HEK293 (cell line): ENCODE data around the gene APBA1.

ENCODE experiments used
- CTCF ChIA-PET: fragments of 350-600 bp; formaldehyde crosslinking; extraction: SDS; loops from one replicate; lab custom pipeline; 2021; ENCODE audit warnings: antibody characterized with exemption; lab: Yijun Ruan, JAX
- POLR2A ChIA-PET: fragments of 300-600 bp; formaldehyde crosslinking; extraction: SDS; loops from one replicate; lab custom pipeline; 2020; ENCODE audit warnings: antibody characterized with exemption, inconsistent platforms; lab: Yijun Ruan, JAX
- H3K27ac ChIP-seq: fragments of 200-500 bp; sonication (Bioruptor generic); 2 replicates; pipeline ENCODE4 v1.5.1; 2014; ENCODE audit warnings: low read depth, low read length, control low read depth, inconsistent platforms; ENCODE audit errors: extremely low read depth
- H3K36me3 ChIP-seq, 2 experiments: fragments of 200-500 bp in 1 of 2; sonication (Bioruptor generic) in 1 of 2; 1 replicate in 1 of 2; 2 replicates in 1 of 2; pipeline ENCODE4 v1.5.1; 2014 to 2017; ENCODE audit warnings: inconsistent platforms in 2 of 2, low read length in 2 of 2; ENCODE audit not compliant: control insufficient read depth in 2 of 2, insufficient read depth in 1 of 2
- H3K4me1 ChIP-seq: fragments of 200-500 bp; sonication (Bioruptor generic); 2 replicates; pipeline ENCODE4 v1.5.1; 2014; ENCODE audit warnings: mild to moderate bottlenecking, low read length, inconsistent platforms; ENCODE audit not compliant: control insufficient read depth, insufficient read depth
- H3K4me3 ChIP-seq: 2 replicates; pipeline ENCODE4 v1.5.1; 2011; ENCODE audit warnings: low read depth, mild to moderate bottlenecking, control low read depth, low read length, moderate library complexity
- H3K9me3 ChIP-seq: fragments of 200-500 bp; sonication (Bioruptor generic); 2 replicates; pipeline ENCODE4 v1.5.1; 2014; ENCODE audit warnings: low read depth, low read length, inconsistent platforms; ENCODE audit not compliant: control insufficient read depth, insufficient read depth
- GLI4 ChIP-seq: fragments of 450-650 bp; formaldehyde crosslinking; IDR thresholded peaks from 2 replicates; pipeline ENCODE4 v1.5.1; 2016; ENCODE audit warnings: missing biosample characterization, missing genetic modification characterization
- GLIS2 ChIP-seq: fragments of 450-650 bp; formaldehyde crosslinking; IDR thresholded peaks from 2 replicates; pipeline ENCODE4 v1.5.1; 2016; ENCODE audit warnings: missing biosample characterization, missing genetic modification characterization
- KLF7 ChIP-seq: fragments of 450-650 bp; formaldehyde crosslinking; IDR thresholded peaks from 2 replicates; pipeline ENCODE4 v1.5.1; 2016; ENCODE audit warnings: missing biosample characterization, missing genetic modification characterization, borderline replicate concordance
- PRDM10 ChIP-seq: fragments of 450-650 bp; formaldehyde crosslinking; IDR thresholded peaks from 2 replicates; pipeline ENCODE4 v1.5.1; 2016; ENCODE audit warnings: missing biosample characterization, missing genetic modification characterization
- REPIN1 ChIP-seq: fragments of 450-650 bp; formaldehyde crosslinking; IDR thresholded peaks from 2 replicates; pipeline ENCODE4 v1.5.1; 2017; ENCODE audit warnings: missing biosample characterization, missing genetic modification characterization, low read depth
- SETDB1 ChIP-seq: IDR thresholded peaks from one replicate; pipeline ENCODE4 v1.6.1; 2017; ENCODE audit warnings: mild to moderate bottlenecking, low read length, moderate library complexity, mixed read lengths; ENCODE audit not compliant: insufficient read length
- ZBTB11 ChIP-seq: fragments of 450-650 bp; formaldehyde crosslinking; conservative IDR thresholded peaks from 2 replicates; pipeline ENCODE4 v1.5.1; 2016; ENCODE audit warnings: low read depth, missing biosample characterization, missing genetic modification characterization
- ZBTB6 ChIP-seq: fragments of 450-650 bp; formaldehyde crosslinking; IDR thresholded peaks from 2 replicates; pipeline ENCODE4 v1.5.1; 2017; ENCODE audit warnings: missing biosample characterization, missing genetic modification characterization
- ZNF23 ChIP-seq: fragments of 450-650 bp; formaldehyde crosslinking; IDR thresholded peaks from 2 replicates; pipeline ENCODE4 v1.5.1; 2016; ENCODE audit warnings: missing biosample characterization, missing genetic modification characterization, borderline replicate concordance
- ZNF362 ChIP-seq: fragments of 450-650 bp; formaldehyde crosslinking; IDR thresholded peaks from 2 replicates; pipeline ENCODE4 v1.5.1; 2016; ENCODE audit warnings: missing biosample characterization, missing genetic modification characterization
- ZNF48 ChIP-seq: fragments of 450-650 bp; formaldehyde crosslinking; IDR thresholded peaks from 2 replicates; pipeline ENCODE4 v1.5.1; 2016; ENCODE audit warnings: missing biosample characterization, missing genetic modification characterization
- ZNF521 ChIP-seq: fragments of 450-650 bp; formaldehyde crosslinking; IDR thresholded peaks from 2 replicates; pipeline ENCODE4 v1.5.1; 2017; ENCODE audit warnings: missing biosample characterization, mild to moderate bottlenecking, missing genetic modification characterization
- ZNF558 ChIP-seq: fragments of 450-650 bp; formaldehyde crosslinking; IDR thresholded peaks from 2 replicates; pipeline ENCODE4 v1.5.1; 2016; ENCODE audit warnings: missing biosample characterization, missing genetic modification characterization
- ZNF561 ChIP-seq: fragments of 450-650 bp; IDR thresholded peaks from 2 replicates; pipeline ENCODE4 v1.5.1; 2018; ENCODE audit warnings: missing biosample characterization, missing genetic modification characterization, borderline replicate concordance
- ZNF580 ChIP-seq: fragments of 450-650 bp; formaldehyde crosslinking; IDR thresholded peaks from 2 replicates; pipeline ENCODE4 v1.5.1; 2016; ENCODE audit warnings: missing biosample characterization, missing genetic modification characterization
- ZNF704 ChIP-seq: fragments of 450-650 bp; formaldehyde crosslinking; IDR thresholded peaks from 2 replicates; pipeline ENCODE4 v1.5.1; 2016; ENCODE audit warnings: missing biosample characterization, missing genetic modification characterization
- ZSCAN16 ChIP-seq: fragments of 450-650 bp; formaldehyde crosslinking; IDR thresholded peaks from 2 replicates; pipeline ENCODE4 v1.5.1; 2016; ENCODE audit warnings: missing biosample characterization, missing genetic modification characterization
- ZSCAN30 ChIP-seq: fragments of 450-650 bp; IDR thresholded peaks from 2 replicates; pipeline ENCODE4 v1.5.1; 2018; ENCODE audit warnings: missing biosample characterization, mild to moderate bottlenecking, missing genetic modification characterization, moderate library complexity

APBA1 gene

GRCh38 chr9:69391946-69392345 is 280.2 kb downstream of the APBA1 start (continued):
- TF ChIP-seq ZNF362 (tag by site-specific recombination): no peak
- TF ChIP-seq ZNF521 (tag by site-specific recombination): no peak
- no peak for TF ChIP-seq ZSCAN16 (tag by site-specific recombination)
- TF ChIP-seq ZBTB6 (tag by site-specific recombination): no peak
- TF ChIP-seq PRDM10 (tag by site-specific recombination): no peak
- no peak for TF ChIP-seq ZBTB11
- TF ChIP-seq ZNF558 (tag by site-specific recombination): no peak
- no peak for TF ChIP-seq GLIS2
- no peak for TF ChIP-seq GLI4 (tag by site-specific recombination)
- no peak for TF ChIP-seq REPIN1
- no peak for TF ChIP-seq ZNF561 (tag by site-specific recombination)
- no peak for TF ChIP-seq ZNF704 (tag by site-specific recombination)

GRCh38 chr9:69391487-69391886 is 280.7 kb downstream of the APBA1 start:
- CTCF ChIA-PET: no interaction called here

More at GRCh38 chr9:69391487-69391886, 280.7 kb downstream of the APBA1 start:
- H3K27ac ChIP-seq: no peak overlapping the region
- no peak overlapping the region for H3K4me3 ChIP-seq
- H3K9me3 ChIP-seq: no peaks in the 10 kb centered on the region
- no peaks in the 10 kb centered on the region for H3K4me1 ChIP-seq
- H3K36me3 ChIP-seq: no peaks in the 10 kb centered on the region
- TF ChIP-seq KLF7 (tag by site-specific recombination) (no peak), SETDB1 (no peak), ZNF48 (tag by site-specific recombination) (no peak), ZSCAN30 (tag by site-specific recombination) (no peak), ZNF23 (tag by site-specific recombination) (no peak), ZNF580 (no peak)
- TF ChIP-seq, all 188 proteins: peak for 0
- POLR2A ChIA-PET: no interaction called here
